ENCODE results near the gene SLC25A11.

Gene SLC25A11

DNA sequence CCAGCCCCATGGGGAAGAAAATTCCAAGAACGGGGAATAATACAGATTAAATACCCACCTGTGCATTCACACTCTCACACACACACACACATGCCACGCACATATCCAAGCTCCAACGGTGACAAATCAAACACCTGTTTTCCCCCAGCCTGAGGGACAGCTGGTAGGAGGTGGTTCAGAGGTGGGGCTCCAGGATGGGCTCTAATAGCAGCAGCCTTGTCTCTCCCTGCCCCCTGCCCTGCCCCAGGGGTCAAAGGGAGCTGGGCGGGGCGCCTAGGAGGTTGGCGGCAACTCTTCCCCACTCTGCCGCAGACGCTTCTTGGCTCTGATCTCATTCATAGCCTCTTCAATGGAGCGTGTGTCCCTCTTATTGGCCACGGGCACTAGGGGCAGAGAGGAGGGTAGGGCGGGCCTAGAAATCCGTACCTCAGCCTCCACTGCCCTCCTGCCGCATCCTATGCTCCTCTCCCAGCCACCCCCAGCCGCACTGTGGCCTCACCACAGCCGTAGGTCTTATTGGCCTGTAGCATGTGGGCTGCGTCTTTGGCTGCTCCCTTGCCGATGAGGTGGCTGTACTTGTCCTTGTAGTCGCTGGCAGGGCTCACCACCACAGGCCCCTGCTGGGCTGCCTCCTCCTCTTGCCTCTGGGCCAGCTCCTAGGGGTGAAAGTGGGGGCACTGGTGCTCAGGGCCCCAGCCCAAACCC lies 19.6 kb upstream of the SLC25A11 start:
- no peak overlapping the region for H3K27ac ChIP-seq (ENCODE audit: low read depth, low read length)
- no peaks in the 10 kb centered on the region for H3K27me3 ChIP-seq (ENCODE audit: control insufficient read depth in 1 of 2, insufficient read depth in 2 of 2, low read length in 2 of 2)
- no peak overlapping the region for H3K4me3 ChIP-seq (ENCODE audit: low read depth in 1 of 2, low read length in 2 of 2)

DNA sequence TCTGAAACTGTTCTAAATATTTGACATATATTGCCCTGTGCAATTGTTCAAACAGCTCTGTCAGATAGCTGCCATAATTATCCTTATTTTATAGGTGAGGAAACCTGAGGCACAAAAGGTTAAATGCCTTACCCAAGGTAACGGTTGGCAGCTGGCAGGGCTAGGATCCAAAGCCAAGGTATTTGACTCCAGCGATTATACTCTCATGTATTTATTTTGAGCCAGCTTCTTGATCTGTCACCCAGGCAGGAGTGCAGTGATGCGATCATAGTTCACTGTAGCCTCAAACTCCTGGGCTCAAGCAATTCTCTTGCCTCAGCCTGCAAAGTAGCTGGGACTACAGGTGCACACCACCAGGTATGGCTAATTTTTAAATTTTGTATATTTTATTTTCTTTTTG lies 18.3 kb upstream of the SLC25A11 start:
- Histone ChIP-seq H3K4me3 (ENCODE audit: low read depth in 1 of 2, low read length in 2 of 2) (no peak overlapping the region), H3K27ac (ENCODE audit: low read depth, low read length) (no peak overlapping the region), H3K9ac (ENCODE audit: low read length) (no peak overlapping the region), H3K4me1 (ENCODE audit: insufficient read depth, low read length) (no peaks in the 10 kb centered on the region), H3K27me3 (ENCODE audit: control insufficient read depth in 1 of 2, insufficient read depth in 2 of 2, low read length in 2 of 2) (no peaks in the 10 kb centered on the region), H3K36me3 (ENCODE audit: insufficient read depth, low read length) (peaks cover 26% of the 10 kb centered on the region), H3K9me3 (ENCODE audit: low read length) (no peaks in the 10 kb centered on the region)

More for the DNA sequence above, 19.6 kb upstream of the SLC25A11 start:
- H3K4me1 ChIP-seq (ENCODE audit: insufficient read depth, low read length): no peaks in the 10 kb centered on the region
- peaks cover 26% of the 10 kb centered on the region for H3K36me3 ChIP-seq (ENCODE audit: insufficient read depth, low read length)
- H3K9ac ChIP-seq (ENCODE audit: low read length): no peak overlapping the region
- no peaks in the 10 kb centered on the region for H3K9me3 ChIP-seq (ENCODE audit: low read length)

GRCh38 chr17:4956493-4957061 lies 16.7 kb upstream of the SLC25A11 start:
- Histone ChIP-seq H3K9me3 (ENCODE audit: low read length) (no peaks in the 10 kb centered on the region), H3K4me1 (ENCODE audit: insufficient read depth, low read length) (no peaks in the 10 kb centered on the region), H3K27ac (ENCODE audit: low read depth, low read length) (no peak overlapping the region), H3K36me3 (ENCODE audit: insufficient read depth, low read length) (peaks cover 26% of the 10 kb centered on the region), H3K27me3 (ENCODE audit: control insufficient read depth in 1 of 2, insufficient read depth in 2 of 2, low read length in 2 of 2) (no peaks in the 10 kb centered on the region), H3K4me3 (ENCODE audit: low read depth in 1 of 2, low read length in 2 of 2) (no peak overlapping the region), H3K9ac (ENCODE audit: low read length) (no peak overlapping the region)

GRCh38 chr17:4955091-4955490 lies 15.2 kb upstream of the SLC25A11 start:
- Histone ChIP-seq H3K9ac (ENCODE audit: low read length) (no peak overlapping the region), H3K36me3 (ENCODE audit: insufficient read depth, low read length) (peaks cover 16% of the 10 kb centered on the region), H3K9me3 (ENCODE audit: low read length) (no peaks in the 10 kb centered on the region), H3K27me3 (ENCODE audit: control insufficient read depth in 1 of 2, insufficient read depth in 2 of 2, low read length in 2 of 2) (no peaks in the 10 kb centered on the region), H3K4me1 (ENCODE audit: insufficient read depth, low read length) (peaks cover 13% of the 10 kb centered on the region), H3K27ac (ENCODE audit: low read depth, low read length) (no peak overlapping the region), H3K4me3 (ENCODE audit: low read depth in 1 of 2, low read length in 2 of 2) (no peak overlapping the region)

GRCh38 chr17:4953451-4953961 lies 13.7 kb upstream of the SLC25A11 start:
- no peaks in the 10 kb centered on the region for H3K9me3 ChIP-seq (ENCODE audit: low read length)
- no peak overlapping the region for H3K27ac ChIP-seq (ENCODE audit: low read depth, low read length)
- H3K36me3 ChIP-seq (ENCODE audit: insufficient read depth, low read length): peaks cover 6% of the 10 kb centered on the region
- peaks cover 13% of the 10 kb centered on the region for H3K4me1 ChIP-seq (ENCODE audit: insufficient read depth, low read length)
- no peak overlapping the region for H3K9ac ChIP-seq (ENCODE audit: low read length)
- no peaks in the 10 kb centered on the region for H3K27me3 ChIP-seq (ENCODE audit: control insufficient read depth in 1 of 2, insufficient read depth in 2 of 2, low read length in 2 of 2)
- H3K4me3 ChIP-seq (ENCODE audit: low read depth in 1 of 2, low read length in 2 of 2): no peak overlapping the region

GRCh38 chr17:4951486-4951885 lies 11.6 kb upstream of the SLC25A11 start:
- no peaks in the 10 kb centered on the region for H3K9me3 ChIP-seq (ENCODE audit: low read length)
- peaks cover 17% of the 10 kb centered on the region for H3K4me1 ChIP-seq (ENCODE audit: insufficient read depth, low read length)
- no peak overlapping the region for H3K4me3 ChIP-seq (ENCODE audit: low read depth in 1 of 2, low read length in 2 of 2)
- peaks cover 4% of the 10 kb centered on the region for H3K36me3 ChIP-seq (ENCODE audit: insufficient read depth, low read length)
- H3K9ac ChIP-seq (ENCODE audit: low read length): no peak overlapping the region
- H3K27ac ChIP-seq (ENCODE audit: low read depth, low read length): peak overlapping the region; percentile 72
- no peaks in the 10 kb centered on the region for H3K27me3 ChIP-seq (ENCODE audit: control insufficient read depth in 1 of 2, insufficient read depth in 2 of 2, low read length in 2 of 2)

DNA sequence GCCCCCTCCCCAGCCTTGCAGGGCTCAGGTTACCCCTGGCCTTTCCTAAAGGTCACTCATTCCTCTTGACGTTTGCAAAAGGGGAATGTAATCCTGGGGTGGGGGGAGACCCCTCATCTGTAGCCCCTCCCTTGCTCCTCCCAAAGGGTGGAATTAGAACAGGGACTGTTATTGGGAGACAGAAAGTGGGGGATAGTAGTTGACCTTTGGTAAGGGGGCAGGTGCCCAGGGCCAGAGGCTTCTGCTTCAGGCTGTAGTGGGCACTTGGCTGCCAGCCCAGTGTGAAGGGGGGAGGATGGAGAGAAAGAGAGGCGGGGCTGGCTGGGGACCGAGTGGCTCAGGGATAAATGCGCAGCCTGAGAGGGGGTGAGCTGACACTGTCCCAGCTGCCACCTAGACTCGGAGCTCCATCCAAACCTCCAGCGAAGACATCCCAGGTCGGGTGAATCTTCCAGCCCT lies 10.9 kb upstream of the SLC25A11 start, which contains the start of gene ENO3:
Gene ENO3 (plus strand): TSS at position 374 of the 459 bp plus-strand sequence. CDS start 711 bp downstream, outside the sequence.
- Histone ChIP-seq H3K9me3 (ENCODE audit: low read length) (no peaks in the 10 kb centered on the region), H3K36me3 (ENCODE audit: insufficient read depth, low read length) (peaks cover 10% of the 10 kb centered on the region), H3K4me3 (ENCODE audit: low read depth in 1 of 2, low read length in 2 of 2) (peak within 1 kb of the TSS; percentile 23 to 57), H3K4me1 (ENCODE audit: insufficient read depth, low read length) (peaks cover 24% of the 10 kb centered on the region), H3K9ac (ENCODE audit: low read length) (peak within 1 kb of the TSS; percentile 21), H3K27me3 (ENCODE audit: control insufficient read depth in 1 of 2, insufficient read depth in 2 of 2, low read length in 2 of 2) (no peaks in the 10 kb centered on the region), H3K27ac (ENCODE audit: low read depth, low read length) (peak within 1 kb of the TSS; percentile 72)

- Histone ChIP-seq H3K27me3 (ENCODE audit: control insufficient read depth in 1 of 2, insufficient read depth in 2 of 2, low read length in 2 of 2) (no peaks in the 10 kb centered on the region), H3K9me3 (ENCODE audit: low read length) (no peaks in the 10 kb centered on the region), H3K9ac (ENCODE audit: low read length) (peak overlapping the region; percentile 21), H3K27ac (ENCODE audit: low read depth, low read length) (peak overlapping the region; percentile 72), H3K4me3 (ENCODE audit: low read depth in 1 of 2, low read length in 2 of 2) (peak overlapping the region; percentile 23 to 57), H3K4me1 (ENCODE audit: insufficient read depth, low read length) (peaks cover 29% of the 10 kb centered on the region), H3K36me3 (ENCODE audit: insufficient read depth, low read length) (peaks cover 16% of the 10 kb centered on the region)
Measured at GRCh38 chr17:4950075-4950745, 10.4 kb upstream of the SLC25A11 start.

DNA sequence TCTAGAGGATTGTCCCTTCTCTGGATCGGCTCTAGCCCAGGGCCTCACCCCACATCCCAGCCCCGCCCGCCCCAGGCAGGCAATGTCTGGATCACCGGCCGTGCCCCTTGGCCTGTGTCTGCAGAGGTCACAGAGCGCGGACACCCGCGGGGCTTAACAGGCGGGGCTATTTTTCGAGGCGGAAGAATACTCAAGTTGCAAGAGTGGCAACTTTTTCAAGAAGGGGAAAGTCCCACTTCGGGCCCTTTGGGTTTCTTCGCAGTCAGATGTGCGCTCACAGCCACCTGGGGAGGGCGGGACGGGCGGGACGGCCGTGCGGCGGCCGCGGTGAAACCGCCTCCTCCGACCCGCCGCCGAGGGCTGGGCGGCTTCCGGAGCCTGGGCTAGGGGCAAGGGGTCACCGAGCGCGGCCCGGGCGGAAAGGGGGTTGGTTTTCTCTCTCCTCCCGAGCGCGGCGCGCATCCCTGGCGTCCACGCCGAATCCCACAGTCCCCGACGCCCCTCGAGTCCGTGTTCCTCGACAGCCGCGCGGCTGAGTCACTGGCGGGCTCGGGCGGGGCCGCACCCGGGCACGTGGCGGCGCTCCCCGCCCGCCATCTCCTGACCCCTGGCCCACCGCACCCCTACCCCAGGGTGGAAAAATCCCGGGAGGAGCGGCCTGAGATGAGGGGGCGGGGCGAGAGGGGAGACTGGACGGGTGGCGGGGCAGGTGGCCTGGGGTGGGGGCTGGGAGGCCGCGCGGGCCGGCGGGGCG lies 9.7 kb upstream of the SLC25A11 start:
- no peaks in the 10 kb centered on the region for H3K27me3 ChIP-seq (ENCODE audit: control insufficient read depth in 1 of 2, insufficient read depth in 2 of 2, low read length in 2 of 2)
- peak overlapping the region; percentile 98 for H3K27ac ChIP-seq (ENCODE audit: low read depth, low read length)
- no peaks in the 10 kb centered on the region for H3K9me3 ChIP-seq (ENCODE audit: low read length)
- peak overlapping the region; percentile 72 to 95 for H3K4me3 ChIP-seq (ENCODE audit: low read depth in 1 of 2, low read length in 2 of 2)
- H3K9ac ChIP-seq (ENCODE audit: low read length): peak overlapping the region; percentile 53
- H3K4me1 ChIP-seq (ENCODE audit: insufficient read depth, low read length): peaks cover 37% of the 10 kb centered on the region
- H3K36me3 ChIP-seq (ENCODE audit: insufficient read depth, low read length): peaks cover 23% of the 10 kb centered on the region

DNA sequence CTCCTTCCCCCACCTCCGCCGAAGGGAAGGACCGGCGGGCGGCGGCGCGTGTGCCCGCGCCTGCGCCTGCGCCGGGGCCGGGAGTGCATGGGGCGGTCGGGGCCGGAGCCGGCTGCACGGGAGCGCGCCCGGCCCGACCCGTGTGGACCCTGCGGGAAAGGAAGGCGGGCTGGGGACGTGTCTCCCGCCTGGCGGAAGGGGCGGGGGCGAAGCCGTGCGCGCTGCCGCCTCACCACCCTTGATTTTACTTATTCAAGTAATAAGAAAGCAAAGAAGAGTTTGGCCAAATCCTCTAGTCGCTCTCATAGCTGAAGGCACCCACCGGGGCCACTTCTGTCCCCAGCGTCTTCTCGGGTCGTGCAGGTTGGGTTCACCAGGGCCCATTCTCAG lies 9.1 kb upstream of the SLC25A11 start:
- peaks cover 29% of the 10 kb centered on the region for H3K36me3 ChIP-seq (ENCODE audit: insufficient read depth, low read length)
- no peaks in the 10 kb centered on the region for H3K9me3 ChIP-seq (ENCODE audit: low read length)
- peak overlapping the region; percentile 98 for H3K27ac ChIP-seq (ENCODE audit: low read depth, low read length)
- H3K4me1 ChIP-seq (ENCODE audit: insufficient read depth, low read length): peaks cover 42% of the 10 kb centered on the region
- H3K4me3 ChIP-seq (ENCODE audit: low read depth in 1 of 2, low read length in 2 of 2): peak overlapping the region; percentile 72 to 95
- H3K27me3 ChIP-seq (ENCODE audit: control insufficient read depth in 1 of 2, insufficient read depth in 2 of 2, low read length in 2 of 2): no peaks in the 10 kb centered on the region
- H3K9ac ChIP-seq (ENCODE audit: low read length): peak overlapping the region; percentile 53
